Activated CD4-positive, alpha-beta memory T cell treated with anti-CD3 and anti-CD28 coated beads, Interleukin-2, amount 10 ng/mL, durations not matched to agents 7 days and 5 days (primary cell): ENCODE results near the gene ARHGAP19. TPM values are rescaled to one million over a fixed set of nuclear protein-coding genes. Genes with fewer than 3 reads are reported as not detected.
A peak's percentile ranks its signal among the peaks of the same experiment; 100 is the strongest.
"Not testable (repeated sequence)": the region's sequence is repeated elsewhere in the genome, so short reads cannot be mapped to it uniquely, and the experiment has no call there.

Source experiments
- CTCF ChIA-PET: fragments of 350-600 bp; sonication (Branson Sonifier 250); formaldehyde crosslinking; loops from one replicate; lab custom pipeline; 2021; ENCODE audit warnings: antibody characterized with exemption, inconsistent platforms; lab: Charles Lee
- POLR2A ChIA-PET: fragments of 350-600 bp; sonication (Branson Sonifier 250); formaldehyde crosslinking; loops from one replicate; lab custom pipeline; 2021; ENCODE audit warnings: antibody characterized with exemption; lab: Charles Lee
- DNase-seq: peaks from one replicate; pipeline ENCODE4 v3.0.0-alpha.2; 2020
- H3K27ac Mint-ChIP-seq: one replicate; pipeline ENCODE4 v1.8.0; 2021; ENCODE audit warnings: mild to moderate bottlenecking, mixed read lengths
- H3K27me3 Mint-ChIP-seq: one replicate; pipeline ENCODE4 v1.8.0; 2021; ENCODE audit warnings: mixed read lengths
- H3K36me3 Mint-ChIP-seq: one replicate; pipeline ENCODE4 v1.8.0; 2021; ENCODE audit warnings: low read depth, mixed read lengths
- H3K4me1 Mint-ChIP-seq: one replicate; pipeline ENCODE4 v1.8.0; 2021; ENCODE audit warnings: mixed read lengths
- H3K4me3 Mint-ChIP-seq: one replicate; pipeline ENCODE4 v1.8.0; 2021; ENCODE audit warnings: mild to moderate bottlenecking, mixed read lengths
- H3K9me3 Mint-ChIP-seq: one replicate; pipeline ENCODE4 v1.8.0; 2021; ENCODE audit warnings: mixed read lengths
- total RNA-seq, 2 experiments: library from RNA; stranded (reverse); gene quantifications; one replicate each; pipeline ENCODE4 v1.2.3, GENCODE V29; 2021

The ARHGAP19 gene
- total RNA-seq, 2 experiments from 2014 or later: 47.0 to 54.4 TPM

GRCh38 chr10:97297556-97298222 lies 5.3 kb upstream of the ARHGAP19 start:
- Mint-ChIP-seq H3K4me1 (peaks cover 11% of the 10 kb centered on the region), H3K36me3 (no peaks in the 10 kb centered on the region), H3K27me3 (peaks cover 3% of the 10 kb centered on the region), H3K4me3 (no peak overlapping the region), H3K9me3 (no peaks in the 10 kb centered on the region), H3K27ac (no peak overlapping the region)
- CTCF ChIA-PET: interaction anchor here (1.3 kb wide), 1 partner anchor 19 kb away, joined by 4 read pairs; no protein-coding TSS in a partner anchor
- DNase-seq: no peak
- POLR2A ChIA-PET: no interaction called here

- CTCF ChIA-PET: interaction anchor here (2.3 kb wide), 1 partner anchor 14 kb away, joined by 13 read pairs; no protein-coding TSS in a partner anchor
- Mint-ChIP-seq H3K36me3 (peaks cover 22% of the 10 kb centered on the region), H3K27ac (no peak overlapping the region), H3K9me3 (no peaks in the 10 kb centered on the region), H3K4me1 (peaks cover 32% of the 10 kb centered on the region), H3K27me3 (peaks cover 3% of the 10 kb centered on the region), H3K4me3 (peak overlapping the region; percentile 85)
- POLR2A ChIA-PET: interaction anchor here (1.7 to 4.1 kb wide), 4 partner anchors 14 to 41 kb away, joined by 5 to 21 read pairs (median 11); partner anchors contain the start of genes FRAT1 and FRAT2
- DNase-seq: no peak
Measured at GRCh38 chr10:97292862-97293198, 393 bp upstream of the ARHGAP19 start.

DNA sequence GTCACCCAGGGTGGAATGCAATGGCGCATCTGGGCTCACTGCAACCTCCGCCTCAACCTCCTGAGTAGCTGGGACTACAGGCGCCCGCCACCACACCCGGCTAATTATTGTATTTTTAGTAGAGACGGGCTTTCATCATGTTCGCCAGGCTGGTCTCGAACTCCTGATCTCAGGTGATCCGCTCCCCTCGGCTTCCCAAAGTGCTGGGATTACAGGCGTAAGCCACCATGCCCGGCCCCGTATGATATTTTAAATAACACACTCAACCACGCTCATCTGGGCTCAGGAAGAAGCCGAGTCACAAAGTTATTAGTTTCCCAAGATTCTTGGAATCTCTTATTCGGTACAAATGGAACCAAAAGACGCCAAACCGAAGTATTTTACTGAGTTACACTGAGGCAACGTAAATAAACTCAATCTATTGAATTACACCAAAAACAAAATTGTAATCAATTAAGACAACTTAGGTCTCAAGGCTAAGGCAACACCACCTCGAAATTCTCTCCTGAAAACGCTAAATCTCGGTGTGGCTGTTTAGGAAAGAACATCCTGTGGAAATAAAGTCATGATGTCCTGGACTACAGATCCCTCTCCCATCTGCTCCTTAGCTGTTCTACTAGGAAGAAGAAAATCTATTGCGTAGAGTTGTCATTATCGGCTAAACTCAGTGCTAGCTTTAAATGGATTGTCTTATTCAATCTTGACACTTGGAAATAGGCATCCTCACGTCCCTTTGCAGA lies 910 bp downstream of the ARHGAP19 start:
- Mint-ChIP-seq H3K36me3 (peaks cover 25% of the 10 kb centered on the region), H3K4me1 (peaks cover 32% of the 10 kb centered on the region), H3K27me3 (peaks cover 3% of the 10 kb centered on the region), H3K9me3 (no peaks in the 10 kb centered on the region), H3K27ac (peak overlapping the region; percentile 75), H3K4me3 (peak overlapping the region; percentile 85)
- ChIA-PET POLR2A (interaction anchor here (1.1 to 4.1 kb wide), 7 partner anchors 10 to 110 kb away, joined by 3 to 21 read pairs (median 8); partner anchors contain the start of genes FRAT1, FRAT2 and RRP12), CTCF (interaction anchor here (0.5 to 2.3 kb wide), 4 partner anchors 13 to 57 kb away, joined by 3 to 13 read pairs (median 4); no protein-coding TSS in a partner anchor)
- no peak for DNase-seq

- H3K9me3 Mint-ChIP-seq, H3K27me3 Mint-ChIP-seq, H3K27ac Mint-ChIP-seq, DNase-seq: not testable (repeated sequence)
- peaks cover 28% of the 10 kb centered on the region for H3K36me3 Mint-ChIP-seq
- H3K4me3 Mint-ChIP-seq: peak overlapping the region; percentile 85
- ChIA-PET CTCF (interaction anchor here (0.9 to 2.3 kb wide), 2 partner anchors 12 to 29 kb away, joined by 4 to 13 read pairs; no protein-coding TSS in a partner anchor), POLR2A (interaction anchor here (1.2 to 4.1 kb wide), 3 partner anchors 29 to 73 kb away, joined by 3 to 21 read pairs (median 14); partner anchors contain the start of genes FRAT1 and FRAT2)
- peaks cover 32% of the 10 kb centered on the region for H3K4me1 Mint-ChIP-seq
Measured at GRCh38 chr10:97290576-97291356, 1.7 kb downstream of the ARHGAP19 start.

GRCh38 chr10:97290076-97290475 lies 2.4 kb downstream of the ARHGAP19 start:
- H3K9me3 Mint-ChIP-seq, H3K27ac Mint-ChIP-seq, DNase-seq, H3K27me3 Mint-ChIP-seq: not testable (repeated sequence)
- ChIA-PET POLR2A (interaction anchor here (4.1 kb wide), 1 partner anchor 43 kb away, joined by 21 read pairs; the partner anchor contains the start of gene FRAT2), CTCF (interaction anchor here (2.0 kb wide), 1 partner anchor 11 kb away, joined by 5 read pairs; no protein-coding TSS in a partner anchor)
- peaks cover 32% of the 10 kb centered on the region for H3K4me1 Mint-ChIP-seq
- peak overlapping the region; percentile 2 for H3K4me3 Mint-ChIP-seq
- peaks cover 29% of the 10 kb centered on the region for H3K36me3 Mint-ChIP-seq

DNA sequence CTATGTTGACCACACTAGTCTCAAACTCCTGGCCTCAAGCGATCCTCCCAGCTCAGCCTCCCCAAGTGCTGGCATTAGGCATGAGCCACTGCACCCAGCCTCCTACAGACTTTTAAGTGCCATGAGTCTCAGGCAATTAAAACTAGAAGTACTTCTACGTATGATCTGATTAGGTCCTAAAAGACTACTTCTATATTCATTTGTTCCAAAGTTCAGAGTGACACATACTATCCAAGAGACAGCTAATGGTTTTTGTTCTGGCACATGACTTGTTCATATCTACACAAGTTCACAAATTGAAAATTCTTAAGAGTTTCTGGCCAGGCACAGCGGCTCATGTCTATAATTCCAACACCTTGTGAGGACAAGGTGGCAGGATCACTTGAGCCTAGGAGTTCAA lies 11.7 kb downstream of the ARHGAP19 start:
- ChIA-PET POLR2A (interaction anchor here (2.3 kb wide), 1 partner anchor 11 kb away, joined by 8 read pairs; the partner anchor contains the start of gene ARHGAP19), CTCF (no interaction called here)
- Mint-ChIP-seq H3K27me3 (no peaks in the 10 kb centered on the region), H3K36me3 (peaks cover 1% of the 10 kb centered on the region), H3K4me3 (no peak overlapping the region), H3K9me3 (no peaks in the 10 kb centered on the region), H3K4me1 (peaks cover 14% of the 10 kb centered on the region), H3K27ac (no peak overlapping the region)
- DNase-seq: no peak

DNA sequence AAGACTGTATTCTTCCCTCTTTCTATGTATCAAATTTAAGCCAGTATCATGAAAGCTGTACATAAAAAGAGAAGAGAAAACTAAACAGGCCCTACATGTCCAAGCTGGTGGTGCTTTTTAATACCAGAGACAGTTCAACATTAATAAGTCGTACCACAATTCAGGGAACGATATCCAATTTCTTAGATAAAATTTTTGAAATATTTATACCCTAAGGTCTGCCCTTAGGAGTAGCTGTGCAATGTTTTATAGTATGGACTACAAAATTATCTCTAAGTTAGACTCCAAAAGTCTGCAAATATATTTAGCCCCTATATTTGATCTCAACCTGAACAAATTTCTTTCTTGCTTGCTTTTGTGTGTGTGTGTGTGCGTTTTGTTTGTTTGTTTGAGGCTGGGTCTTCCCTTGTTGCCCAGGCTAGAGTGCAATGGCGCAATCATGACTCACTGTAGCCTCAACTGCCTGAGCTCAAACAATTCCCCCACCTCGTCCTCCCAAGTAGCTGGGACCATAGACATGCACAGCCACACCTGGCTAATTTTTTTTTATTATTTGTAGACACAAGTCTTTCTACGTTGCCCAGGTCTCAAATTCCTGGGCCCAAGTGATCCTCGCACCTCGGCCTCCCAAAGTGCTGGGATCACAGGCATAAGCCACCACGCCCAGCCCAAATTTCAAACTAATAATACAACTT lies 13.2 kb downstream of the ARHGAP19 start:
- Mint-ChIP-seq H3K4me3 (no peak overlapping the region), H3K27me3 (no peaks in the 10 kb centered on the region), H3K4me1 (peaks cover 14% of the 10 kb centered on the region), H3K9me3 (no peaks in the 10 kb centered on the region), H3K27ac (no peak overlapping the region), H3K36me3 (no peaks in the 10 kb centered on the region)
- POLR2A ChIA-PET: interaction anchor here (0.7 to 2.1 kb wide), 6 partner anchors 13 to 487 kb away, joined by 3 to 9 read pairs (median 5); partner anchors contain the start of genes ARHGAP19, FRAT1 and RRP12
- CTCF ChIA-PET: interaction anchor here (0.7 to 2.6 kb wide), 29 partner anchors 7 to 274 kb away, joined by 3 to 13 read pairs (median 5); partner anchors contain the start of genes ARHGAP19, FRAT1 and RRP12
- DNase-seq: no peak

DNA sequence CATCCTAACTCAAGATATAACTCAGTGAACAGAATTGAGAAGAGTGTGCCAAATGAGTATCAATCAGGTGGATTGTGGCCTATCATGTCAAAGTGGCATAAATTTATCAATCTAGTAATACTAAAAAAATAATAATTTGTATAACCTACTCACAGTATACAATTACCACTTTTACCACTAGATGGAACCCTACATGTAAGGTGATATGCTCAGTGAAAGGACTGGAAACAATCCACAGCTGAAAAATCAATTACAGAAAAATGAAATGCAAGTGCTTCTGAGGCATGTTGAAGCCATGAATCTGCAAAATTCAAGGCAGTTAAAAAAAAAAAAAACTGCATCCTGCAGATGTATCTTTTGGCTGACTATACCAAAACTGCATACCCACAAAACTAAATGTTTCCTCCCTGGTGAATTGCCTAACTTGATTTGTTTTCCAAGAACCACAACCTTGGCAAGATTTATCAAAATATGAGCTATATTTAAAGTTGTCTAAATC lies 13.9 kb downstream of the ARHGAP19 start:
- CTCF ChIA-PET: interaction anchor here (0.7 to 2.6 kb wide), 31 partner anchors 8 to 275 kb away, joined by 3 to 13 read pairs (median 4); partner anchors contain the start of genes ARHGAP19, FRAT1 and RRP12
- Mint-ChIP-seq H3K36me3 (no peaks in the 10 kb centered on the region), H3K27me3 (no peaks in the 10 kb centered on the region), H3K9me3 (no peaks in the 10 kb centered on the region), H3K27ac (no peak overlapping the region), H3K4me3 (no peak overlapping the region), H3K4me1 (peaks cover 14% of the 10 kb centered on the region)
- DNase-seq: no peak
- POLR2A ChIA-PET: interaction anchor here (0.7 to 2.1 kb wide), 6 partner anchors 13 to 487 kb away, joined by 3 to 9 read pairs (median 5); partner anchors contain the start of genes ARHGAP19, FRAT1 and RRP12

DNA sequence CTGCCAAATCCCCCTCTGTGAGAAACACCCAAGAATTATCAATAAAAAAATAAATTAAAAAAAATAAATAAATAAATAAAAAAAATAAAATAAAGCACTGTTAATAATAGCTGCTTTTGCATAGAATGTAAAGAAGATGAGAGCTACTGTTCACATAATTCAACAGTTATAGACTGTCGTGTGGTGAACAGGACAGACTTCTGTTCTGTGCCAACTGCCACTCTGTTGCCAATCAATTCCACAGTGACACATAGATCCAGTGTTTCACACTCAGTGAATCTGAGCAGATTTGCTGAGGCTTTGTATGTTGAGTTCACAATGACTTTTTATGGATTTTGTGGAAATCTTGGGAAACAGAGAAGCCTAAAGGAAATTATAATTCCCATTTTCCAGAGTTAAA lies 14.9 kb downstream of the ARHGAP19 start:
- no peak overlapping the region for H3K27ac Mint-ChIP-seq
- no peaks in the 10 kb centered on the region for H3K9me3 Mint-ChIP-seq
- no peak overlapping the region for H3K4me3 Mint-ChIP-seq
- H3K27me3 Mint-ChIP-seq: no peaks in the 10 kb centered on the region
- POLR2A ChIA-PET: interaction anchor here (2.1 kb wide), 1 partner anchor 14 kb away, joined by 8 read pairs; the partner anchor contains the start of gene ARHGAP19
- CTCF ChIA-PET: interaction anchor here (1.4 to 2.6 kb wide), 6 partner anchors 11 to 123 kb away, joined by 3 to 13 read pairs (median 7); partner anchors contain the start of genes ARHGAP19 and RRP12
- DNase-seq: no peak
- H3K4me1 Mint-ChIP-seq: peaks cover 14% of the 10 kb centered on the region
- H3K36me3 Mint-ChIP-seq: no peaks in the 10 kb centered on the region

DNA sequence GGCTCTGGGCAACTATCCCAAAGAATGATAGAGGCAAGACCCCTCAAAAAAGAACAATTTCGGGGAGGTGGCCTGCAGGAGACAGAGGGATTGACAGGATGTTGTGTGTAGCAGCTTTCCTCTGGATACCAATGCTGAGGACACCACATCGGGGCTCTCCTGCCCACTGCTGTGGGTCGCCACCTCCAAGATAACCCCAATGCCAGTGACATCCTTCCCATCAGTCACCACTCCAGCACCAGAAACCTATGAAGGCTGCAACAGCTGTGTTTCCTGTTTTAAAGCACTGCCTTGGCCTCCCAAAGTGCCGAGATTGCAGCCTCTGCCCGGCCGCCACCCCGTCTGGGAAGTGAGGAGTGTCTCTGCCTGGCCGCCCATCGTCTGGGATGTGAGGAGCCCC lies 17.6 kb downstream of the ARHGAP19 start:
- no peak overlapping the region for H3K27ac Mint-ChIP-seq
- no peaks in the 10 kb centered on the region for H3K9me3 Mint-ChIP-seq
- DNase-seq: no peak
- peaks cover 2% of the 10 kb centered on the region for H3K36me3 Mint-ChIP-seq
- ChIA-PET POLR2A (no interaction called here), CTCF (no interaction called here)
- no peaks in the 10 kb centered on the region for H3K27me3 Mint-ChIP-seq
- no peak overlapping the region for H3K4me3 Mint-ChIP-seq
- peaks cover 13% of the 10 kb centered on the region for H3K4me1 Mint-ChIP-seq

DNA sequence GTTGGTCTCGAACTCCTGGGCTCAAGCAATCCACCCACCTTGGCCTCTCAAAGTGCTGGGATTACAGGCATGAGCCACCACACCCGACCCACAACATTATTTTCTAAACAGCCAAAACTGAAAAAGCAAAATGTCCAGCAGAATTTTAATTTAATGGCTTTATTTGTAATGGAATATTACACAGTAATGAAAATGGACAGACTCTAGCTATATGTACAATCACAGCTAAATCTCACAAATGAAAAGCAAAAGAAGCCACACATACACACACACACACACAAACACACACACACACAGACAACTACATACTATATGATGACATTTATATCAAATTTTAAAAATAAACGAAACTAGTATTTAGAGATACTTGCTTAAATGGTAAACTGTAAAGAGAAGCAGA lies 18.7 kb downstream of the ARHGAP19 start:
- no peaks in the 10 kb centered on the region for H3K9me3 Mint-ChIP-seq
- no peaks in the 10 kb centered on the region for H3K27me3 Mint-ChIP-seq
- H3K36me3 Mint-ChIP-seq: peaks cover 2% of the 10 kb centered on the region
- POLR2A ChIA-PET: no interaction called here
- H3K27ac Mint-ChIP-seq: no peak overlapping the region
- H3K4me3 Mint-ChIP-seq: no peak overlapping the region
- H3K4me1 Mint-ChIP-seq: peaks cover 6% of the 10 kb centered on the region
- DNase-seq: no peak
- CTCF ChIA-PET: no interaction called here
